ENCODE measurements around the gene ABCA7. TPM values are rescaled to one million over a fixed set of nuclear protein-coding genes. Genes with fewer than 3 reads are reported as not detected.

Gene ABCA7
- total RNA-seq, 1 experiment from 2014 or later, result 91.4 TPM

- Histone ChIP-seq H3K36me3 (ENCODE audit: control insufficient read depth in 1 of 2, insufficient read depth in 2 of 2, low read length in 2 of 2) (peaks cover 4 to 10% of the 10 kb centered on the region in 2 experiments; a peak in 3 of 4 replicates), H3K4me2 (ENCODE audit: low read length) (peak overlapping the region; percentile 88), H4K20me1 (ENCODE audit: insufficient read depth) (no peaks in the 10 kb centered on the region), H3K27me3 (ENCODE audit: insufficient read depth, low read length) (no peaks in the 10 kb centered on the region), H3K9me2 (ENCODE audit: insufficient read depth) (no peaks in the 10 kb centered on the region), H2AFZ (ENCODE audit: low read depth, low read length, poor library complexity, severe bottlenecking) (no peak overlapping the region), H3K4me1 (ENCODE audit: control insufficient read depth in 1 of 2, insufficient read depth in 2 of 2, low read length in 2 of 2) (peaks cover 32 to 74% of the 10 kb centered on the region in 2 experiments), H3K27ac (ENCODE audit: low read depth, low read length) (peak overlapping the region; percentile 78), H3K9ac (ENCODE audit: low read length) (peak overlapping the region; percentile 84), H3K79me2 (ENCODE audit: insufficient read depth, low read length) (peaks cover 14% of the 10 kb centered on the region; the same call in 1 of the 2 replicates), H3K9me3 (ENCODE audit: control insufficient read depth in 1 of 2, insufficient read depth in 1 of 2, low read depth in 1 of 2, low read length in 2 of 2) (no peaks in the 10 kb centered on the region), H3K4me3 (replicated peaks in 1 of 2; ENCODE audit: low read depth in 1 of 2, low read length in 2 of 2) (peak overlapping the region; percentile 91)
- ATAC-seq (peak; percentile 48), DNase-seq (ENCODE audit: low read depth, low spot score) (peak; percentile 96)
- intact Hi-C loops (cut with micrococcal nuclease), result loop anchor here (2.0 kb wide), 1 partner anchor 14 kb away; the partner anchor contains the start of gene CNN2
- CTCF ChIA-PET, result interaction anchor here (0.9 to 1.2 kb wide), 5 partner anchors 13 to 226 kb away, joined by 3 to 7 read pairs (median 4); partner anchors contain the start of gene RNU6-2
- POLR2A ChIA-PET, result interaction anchor here (1.0 to 7.8 kb wide), 6 partner anchors 13 to 228 kb away, joined by 3 to 85 read pairs (median 6); partner anchors contain the start of genes CIRBP, CNN2, RNU6-2 and WDR18
- BruUV-seq (replicated peaks), result no TSS peak
- RAD21 ChIA-PET (ENCODE audit: low non-redundant PET in 1 of 2, low total read pairs in 2 of 2, uncharacterized antibody in 2 of 2, unreplicated experiment in 2 of 2), result interaction anchor here (1.0 to 1.5 kb wide), 4 partner anchors 13 to 226 kb away, joined by 4 to 7 read pairs (median 4); no protein-coding TSS in a partner anchor
- TF ChIP-seq SRF (IDR thresholded peaks at IDR 0.05; ENCODE audit: low read depth) (no peak), RAD21 (IDR thresholded peaks at IDR 0.05; ENCODE audit: low read depth) (no peak), TCF7L2 (IDR thresholded peaks at IDR 0.05; ENCODE audit: borderline replicate concordance, extremely low read depth, insufficient read depth, insufficient read length) (peak; percentile 9), SIN3A (IDR thresholded peaks at IDR 0.05; ENCODE audit: low read depth) (peak; percentile 45; the same call in 1 of the 2 replicates), ZNF274 (IDR thresholded peaks at IDR 0.05; ENCODE audit: low read depth, low read length) (no peak), SP1 (IDR thresholded peaks at IDR 0.05; ENCODE audit: low read depth) (peak; percentile 98), ZFX (IDR thresholded peaks at IDR 0.05) (0 out of 2 replicates have a peak, but pooled peaks have one; percentile 15)
These were observed 767 bp downstream of the ABCA7 start for GRCh38 chr19:1040476-1041271.

All from HCT116 (cell line).